Lung (tissue), 12 donors: ENCODE data around the gene C1D. TPM values are rescaled to one million over a fixed set of nuclear protein-coding genes. Genes with fewer than 3 reads are reported as not detected.

Experiments used
- ATAC-seq: fragments of 200-7000 bp; cut with Tn5 transposase; one replicate; pipeline ENCODE4 v1.9.1; 2020; ENCODE audit warnings: moderate number of reproducible peaks; ENCODE audit not compliant: insufficient read depth, low FRiP score
- DNase-seq, 3 donors: peaks; one replicate each; pipeline ENCODE4 v3.0.0-alpha.2; 2013 to 2017
- H3K27ac ChIP-seq, 2 donors: one replicate each; pipeline ENCODE4 v1.5.1; 2013; ENCODE audit warnings: mild to moderate bottlenecking in 2 of 2, moderate library complexity in 2 of 2, control low read depth in 1 of 2, inconsistent platforms in 1 of 2, low read depth in 1 of 2, low read length in 1 of 2
- H3K27me3 ChIP-seq, 3 donors: one replicate each; pipeline ENCODE4 v1.5.1; 2013; ENCODE audit warnings: low read length in 2 of 3; ENCODE audit not compliant: control insufficient read depth in 3 of 3, insufficient read depth in 3 of 3
- H3K36me3 ChIP-seq, 4 donors: one replicate each; pipeline ENCODE4 v1.5.1; 2013; ENCODE audit warnings: low read length in 4 of 4, mild to moderate bottlenecking in 1 of 4, moderate library complexity in 1 of 4; ENCODE audit not compliant: control insufficient read depth in 4 of 4, insufficient read depth in 4 of 4
- H3K4me1 ChIP-seq, 5 donors: one replicate each; pipeline ENCODE4 v1.5.1; 2013; ENCODE audit warnings: low read length in 5 of 5, mild to moderate bottlenecking in 2 of 5, moderate library complexity in 1 of 5; ENCODE audit not compliant: control insufficient read depth in 5 of 5, insufficient read depth in 5 of 5
- H3K4me3 ChIP-seq: one replicate; pipeline ENCODE4 v1.5.1; 2013; ENCODE audit warnings: mild to moderate bottlenecking, control low read depth, moderate library complexity
- H3K9ac ChIP-seq, 2 donors: one replicate each; pipeline ENCODE4 v1.5.1; 2013; ENCODE audit warnings: low read length in 2 of 2, control low read depth in 1 of 2; ENCODE audit not compliant: insufficient read depth in 1 of 2
- H3K9me3 ChIP-seq, 4 donors: one replicate each; pipeline ENCODE4 v1.5.1; 2013; ENCODE audit warnings: low read length in 3 of 4, mild to moderate bottlenecking in 1 of 4, moderate library complexity in 1 of 4; ENCODE audit not compliant: control insufficient read depth in 4 of 4, insufficient read depth in 3 of 4
- whole genome bisulfite sequencing, 2 donors: extraction: QIAGEN DNeasy Blood & Tissue Kit; methylation state at CpG; one replicate each; pipeline ENCODE4 v1.1.7; 2013; 5-methylcytosine and 5-hydroxymethylcytosine counted together
- polyA plus RNA-seq, 2 donors: library from polyadenylated mRNA; stranded (reverse); fragments of 200-250 nt; gene quantifications; one replicate each; pipeline ENCODE4 v1.2.1, GENCODE V29; 2013
- total RNA-seq, 2 donors: library from RNA; depleted of rRNA in 1 of 2; stranded (reverse); fragments of >200 nt in 1 of 2; gene quantifications; one replicate each; pipeline ENCODE4 v1.2.1, GENCODE V29; 2014 to 2021
- TF ChIP-seq, protein P1 (sequence below): IDR thresholded peaks from 2 replicates; pipeline ENCODE4 v1.5.1; 2012; ENCODE audit warnings: mild to moderate bottlenecking; ENCODE audit errors: control extremely low read depth, extremely low read depth
- donor health status: control.
- donor health status: control.
- donor health status: Bipolar disorder and iron deficiency.
- donor health status: healthy.
- donor health status: DM: yes; HTN: yes; CAD: no.

Gene C1D
- total and polyA plus RNA-seq, 4 donors: 12.9 to 38.3 (median 26.1) TPM

GRCh38 chr2:68089961-68090360, 27.2 kb upstream of the C1D start:
- no peak overlapping the region for H3K4me3 ChIP-seq
- WGBS, 2 donors: 92 to 96% methylated on average over 1 of the region's 1 CpG
- H3K36me3 ChIP-seq: no peaks in the 10 kb centered on the region
- TF ChIP-seq, protein P1, sequence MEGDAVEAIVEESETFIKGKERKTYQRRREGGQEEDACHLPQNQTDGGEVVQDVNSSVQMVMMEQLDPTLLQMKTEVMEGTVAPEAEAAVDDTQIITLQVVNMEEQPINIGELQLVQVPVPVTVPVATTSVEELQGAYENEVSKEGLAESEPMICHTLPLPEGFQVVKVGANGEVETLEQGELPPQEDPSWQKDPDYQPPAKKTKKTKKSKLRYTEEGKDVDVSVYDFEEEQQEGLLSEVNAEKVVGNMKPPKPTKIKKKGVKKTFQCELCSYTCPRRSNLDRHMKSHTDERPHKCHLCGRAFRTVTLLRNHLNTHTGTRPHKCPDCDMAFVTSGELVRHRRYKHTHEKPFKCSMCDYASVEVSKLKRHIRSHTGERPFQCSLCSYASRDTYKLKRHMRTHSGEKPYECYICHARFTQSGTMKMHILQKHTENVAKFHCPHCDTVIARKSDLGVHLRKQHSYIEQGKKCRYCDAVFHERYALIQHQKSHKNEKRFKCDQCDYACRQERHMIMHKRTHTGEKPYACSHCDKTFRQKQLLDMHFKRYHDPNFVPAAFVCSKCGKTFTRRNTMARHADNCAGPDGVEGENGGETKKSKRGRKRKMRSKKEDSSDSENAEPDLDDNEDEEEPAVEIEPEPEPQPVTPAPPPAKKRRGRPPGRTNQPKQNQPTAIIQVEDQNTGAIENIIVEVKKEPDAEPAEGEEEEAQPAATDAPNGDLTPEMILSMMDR: no peak
- H3K27me3 ChIP-seq: no peaks in the 10 kb centered on the region
- H3K27ac ChIP-seq: no peak overlapping the region
- ATAC-seq (no peak), DNase-seq (no peak)
- H3K9ac ChIP-seq: no peak overlapping the region
- H3K9me3 ChIP-seq: no peaks in the 10 kb centered on the region
- no peaks in the 10 kb centered on the region for H3K4me1 ChIP-seq

DNA sequence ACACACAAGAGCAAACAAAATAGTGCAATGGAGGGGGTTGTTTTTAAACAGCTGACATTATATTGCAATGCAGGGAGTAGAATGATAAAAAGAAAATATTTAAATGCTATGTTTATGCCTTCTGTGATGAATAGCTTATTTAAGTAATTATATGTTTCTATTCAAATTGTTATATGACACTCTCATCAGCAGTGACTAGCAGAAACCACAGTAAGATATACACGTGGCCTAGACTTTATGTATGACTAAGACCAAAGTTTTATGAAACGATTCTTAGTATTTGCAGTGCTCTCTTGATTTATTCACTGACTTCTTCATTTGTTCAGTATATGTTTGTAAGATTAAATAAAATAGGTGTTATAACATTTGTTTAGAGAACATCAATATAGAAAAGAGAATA, 26.1 kb upstream of the C1D start:
- TF ChIP-seq, protein P1: no peak
- Histone ChIP-seq H3K27me3 (no peaks in the 10 kb centered on the region), H3K9ac (no peak overlapping the region), H3K9me3 (no peaks in the 10 kb centered on the region), H3K36me3 (no peaks in the 10 kb centered on the region), H3K4me3 (no peak overlapping the region), H3K27ac (no peak overlapping the region), H3K4me1 (no peaks in the 10 kb centered on the region)
- DNase-seq: no peak
- no peak for ATAC-seq
- 77 to 95% methylated on average over 2 of the region's 2 CpGs for WGBS, 2 donors

DNA sequence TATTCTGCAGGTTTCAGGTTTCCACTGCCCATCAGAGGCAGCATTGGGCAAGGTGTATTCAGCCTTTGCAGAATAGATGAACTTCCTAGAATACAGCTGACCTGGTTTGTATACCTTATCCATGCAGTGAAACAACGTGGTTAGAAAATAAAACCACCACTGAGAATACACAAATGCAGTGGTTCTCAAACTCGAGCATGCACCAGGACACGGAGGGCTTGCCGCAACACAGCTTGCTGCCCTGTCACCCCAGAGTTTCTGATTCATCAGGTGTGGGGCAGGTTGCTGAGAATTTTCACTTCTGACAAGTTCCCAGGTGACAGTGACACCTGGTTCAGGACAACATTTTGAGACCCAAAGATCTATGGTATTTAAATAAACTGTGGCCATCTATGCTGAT, 23.4 kb upstream of the C1D start:
- no peaks in the 10 kb centered on the region for H3K27me3 ChIP-seq

DNA sequence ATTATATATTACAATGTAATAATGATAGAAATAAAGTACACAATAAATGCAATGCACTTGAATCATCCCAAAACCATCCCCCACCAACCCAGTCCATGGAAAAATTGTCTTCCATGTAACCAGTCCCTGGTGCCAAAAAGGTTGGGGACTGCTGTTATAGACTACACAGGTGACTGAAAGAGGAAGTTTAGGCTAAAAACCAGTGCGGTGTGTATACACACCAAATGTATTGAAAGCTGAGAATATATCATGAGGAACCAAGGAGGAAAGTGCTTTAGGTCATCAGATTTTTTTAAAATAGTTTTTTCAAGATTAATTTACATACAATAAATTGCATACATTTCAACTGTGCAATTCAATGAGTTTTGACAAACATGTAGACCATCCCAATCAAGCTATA, 20.5 kb upstream of the C1D start:
- DNase-seq (no peak), ATAC-seq (no peak)
- Histone ChIP-seq H3K27me3 (no peaks in the 10 kb centered on the region), H3K36me3 (no peaks in the 10 kb centered on the region), H3K4me1 (no peaks in the 10 kb centered on the region), H3K9me3 (no peaks in the 10 kb centered on the region), H3K27ac (no peak overlapping the region), H3K9ac (no peak overlapping the region), H3K4me3 (no peak overlapping the region)
- 82 to 89% methylated on average over 1 of the region's 1 CpG for WGBS, 2 donors
- TF ChIP-seq, protein P1: no peak

More for the DNA sequence above, 23.4 kb upstream of the C1D start:
- no peaks in the 10 kb centered on the region for H3K36me3 ChIP-seq
- H3K4me3 ChIP-seq: no peak overlapping the region
- TF ChIP-seq, protein P1: no peak
- H3K9ac ChIP-seq: no peak overlapping the region
- ATAC-seq: no peak
- 80 to 87% methylated on average over 4 of the region's 4 CpGs for WGBS, 2 donors
- no peaks in the 10 kb centered on the region for H3K9me3 ChIP-seq
- H3K27ac ChIP-seq: no peak overlapping the region
- H3K4me1 ChIP-seq: no peaks in the 10 kb centered on the region
- no peak for DNase-seq
